Skin of body (tissue), 2 donors: ENCODE results near the gene DCBLD2. TPM values are rescaled to one million over a fixed set of nuclear protein-coding genes. Genes with fewer than 3 reads are reported as not detected.
A peak's percentile ranks its signal among the peaks of the same experiment; 100 is the strongest.

ENCODE experiments used
- DNase-seq: peaks from one replicate; lab custom pipeline; 2025; lab: John Stamatoyannopoulos, UW
- total RNA-seq: library from RNA; depleted of rRNA; stranded (reverse); fragments of >200 nt; gene quantifications from one replicate; pipeline ENCODE4 v1.2.3, GENCODE V29; 2014

Gene DCBLD2, protein sequence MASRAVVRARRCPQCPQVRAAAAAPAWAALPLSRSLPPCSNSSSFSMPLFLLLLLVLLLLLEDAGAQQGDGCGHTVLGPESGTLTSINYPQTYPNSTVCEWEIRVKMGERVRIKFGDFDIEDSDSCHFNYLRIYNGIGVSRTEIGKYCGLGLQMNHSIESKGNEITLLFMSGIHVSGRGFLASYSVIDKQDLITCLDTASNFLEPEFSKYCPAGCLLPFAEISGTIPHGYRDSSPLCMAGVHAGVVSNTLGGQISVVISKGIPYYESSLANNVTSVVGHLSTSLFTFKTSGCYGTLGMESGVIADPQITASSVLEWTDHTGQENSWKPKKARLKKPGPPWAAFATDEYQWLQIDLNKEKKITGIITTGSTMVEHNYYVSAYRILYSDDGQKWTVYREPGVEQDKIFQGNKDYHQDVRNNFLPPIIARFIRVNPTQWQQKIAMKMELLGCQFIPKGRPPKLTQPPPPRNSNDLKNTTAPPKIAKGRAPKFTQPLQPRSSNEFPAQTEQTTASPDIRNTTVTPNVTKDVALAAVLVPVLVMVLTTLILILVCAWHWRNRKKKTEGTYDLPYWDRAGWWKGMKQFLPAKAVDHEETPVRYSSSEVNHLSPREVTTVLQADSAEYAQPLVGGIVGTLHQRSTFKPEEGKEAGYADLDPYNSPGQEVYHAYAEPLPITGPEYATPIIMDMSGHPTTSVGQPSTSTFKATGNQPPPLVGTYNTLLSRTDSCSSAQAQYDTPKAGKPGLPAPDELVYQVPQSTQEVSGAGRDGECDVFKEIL
- 29.6 TPM for total RNA-seq

DNA sequence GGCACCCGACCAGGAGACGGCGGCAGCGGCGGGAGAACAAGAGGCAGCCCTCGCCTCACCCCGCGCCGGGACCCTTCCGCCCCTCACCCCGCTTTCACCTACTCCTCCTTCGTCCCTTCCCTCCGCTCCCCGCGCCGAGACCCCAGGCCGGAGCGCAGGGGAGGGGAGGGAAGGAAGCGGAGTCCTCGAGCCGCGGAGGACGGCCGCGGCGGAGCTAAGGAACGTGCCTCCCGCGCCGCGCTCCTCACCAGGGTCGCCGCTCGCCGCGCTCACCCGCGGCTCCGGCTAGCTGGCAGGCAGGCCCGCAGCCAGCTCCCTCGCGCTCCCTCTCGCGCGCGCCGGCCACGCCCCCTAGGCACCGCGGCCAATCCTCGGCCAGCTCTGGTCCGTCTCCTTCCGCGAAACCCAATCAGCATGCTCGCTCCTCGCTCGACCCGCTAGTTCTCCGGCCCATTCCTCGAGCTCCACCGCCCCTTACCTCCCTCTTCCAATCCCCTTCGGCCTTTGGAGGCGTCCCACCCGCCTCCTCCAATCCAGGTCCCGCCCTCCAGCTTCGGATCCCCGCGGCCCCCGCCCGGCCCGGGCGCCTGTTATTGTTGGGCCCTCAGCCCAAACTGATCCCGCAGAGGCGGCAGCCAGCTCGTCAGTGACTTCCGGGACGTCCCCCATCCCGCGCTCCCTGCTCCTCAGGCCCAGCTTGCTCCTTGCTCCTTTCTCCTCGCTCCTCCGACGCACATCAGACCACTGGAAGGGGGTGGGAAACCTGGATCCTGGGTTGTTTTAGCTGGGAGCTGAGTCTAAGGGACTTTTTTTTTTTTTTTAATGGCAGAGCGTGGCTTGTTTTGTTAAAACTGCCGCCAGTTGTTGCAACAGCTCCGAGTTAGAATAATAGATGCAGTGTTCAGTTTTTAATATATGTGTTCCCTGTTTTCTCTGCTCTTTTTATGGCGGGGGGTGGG, at the start of gene DCBLD2:
Gene DCBLD2, minus strand, starts transcription at position 304 of the 959 bp plus-strand sequence. CDS start 369 bp downstream, outside the sequence.
- peak; percentile 99 for DNase-seq

DNA sequence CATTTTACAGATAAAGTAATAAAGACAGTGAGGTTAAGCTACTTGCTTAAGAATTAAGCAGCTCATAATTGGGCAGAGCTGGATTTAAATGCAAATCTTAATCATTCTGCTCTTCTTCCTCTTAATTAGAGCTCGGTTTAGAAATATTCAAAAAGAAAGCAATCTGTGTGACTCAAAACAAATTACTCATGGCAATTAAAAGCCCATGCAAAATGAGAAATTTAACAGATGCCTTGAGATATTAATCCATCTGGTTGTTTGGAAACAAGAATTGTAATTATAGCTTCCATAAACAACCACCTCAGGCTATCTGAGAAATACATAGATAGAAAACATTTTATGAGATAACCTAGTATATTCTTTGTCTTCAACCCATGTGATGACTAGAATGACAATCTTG, 44.2 kb upstream of the DCBLD2 start:
- DNase-seq = no peak

DNA sequence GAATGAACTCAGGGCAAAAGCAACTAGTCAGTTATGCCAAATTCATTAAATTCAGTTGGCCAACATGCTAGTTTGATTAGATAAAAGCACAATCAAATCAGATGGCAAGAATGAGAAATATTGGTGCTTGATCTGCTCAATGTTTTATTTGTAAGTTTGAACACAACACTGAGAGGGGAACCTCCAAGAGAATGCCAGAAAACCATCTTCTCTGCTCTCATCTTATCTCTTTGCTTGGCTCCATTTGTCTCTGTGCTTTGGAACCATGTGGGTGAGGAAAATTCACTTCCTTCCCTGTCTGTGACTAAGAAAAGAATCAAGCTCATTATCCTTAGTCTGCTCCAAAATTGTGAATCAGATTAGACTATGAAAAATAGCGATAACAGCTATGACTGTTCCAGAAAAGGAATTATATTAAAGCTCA, 43.6 kb upstream of the DCBLD2 start:
- DNase-seq = peak; percentile 43

DNA sequence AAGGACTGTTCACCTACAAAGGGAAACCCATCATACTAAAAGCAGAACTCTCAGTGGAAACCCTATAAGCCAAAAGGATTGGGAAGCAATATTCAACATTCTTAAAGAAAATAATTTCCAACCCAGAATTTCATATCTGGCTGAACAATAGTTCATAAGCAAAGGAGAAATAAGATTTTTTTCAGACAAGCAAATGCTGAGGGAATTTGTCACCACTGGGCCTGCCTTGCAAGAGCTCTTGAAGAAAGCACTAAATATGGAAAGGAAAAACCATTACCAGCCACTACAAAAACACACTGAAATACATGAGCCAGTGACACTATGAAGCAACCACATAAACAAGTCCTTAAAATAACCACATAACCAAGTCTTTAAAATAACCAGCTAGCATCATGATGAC, 28.9 kb upstream of the DCBLD2 start:
- no peak for DNase-seq

DNA sequence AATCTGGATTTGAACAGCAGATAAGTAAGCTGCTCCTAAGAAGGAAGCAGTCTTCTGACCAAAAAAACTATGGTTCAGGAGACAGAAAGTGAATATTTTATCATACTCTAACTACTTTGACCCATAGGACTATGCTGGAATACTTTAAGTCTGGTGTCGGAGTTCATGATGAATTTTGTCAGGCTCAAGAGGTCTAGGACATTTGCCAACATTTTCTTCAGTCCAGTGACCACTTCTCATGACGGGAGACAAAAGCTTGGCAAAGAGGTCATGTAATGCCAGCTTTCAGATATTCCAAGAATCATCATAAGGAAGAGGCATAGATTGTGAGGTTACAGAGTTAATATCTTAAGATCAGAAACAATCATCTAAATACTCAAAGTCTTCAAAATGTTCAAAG, 20.5 kb upstream of the DCBLD2 start:
- no peak for DNase-seq

DNA sequence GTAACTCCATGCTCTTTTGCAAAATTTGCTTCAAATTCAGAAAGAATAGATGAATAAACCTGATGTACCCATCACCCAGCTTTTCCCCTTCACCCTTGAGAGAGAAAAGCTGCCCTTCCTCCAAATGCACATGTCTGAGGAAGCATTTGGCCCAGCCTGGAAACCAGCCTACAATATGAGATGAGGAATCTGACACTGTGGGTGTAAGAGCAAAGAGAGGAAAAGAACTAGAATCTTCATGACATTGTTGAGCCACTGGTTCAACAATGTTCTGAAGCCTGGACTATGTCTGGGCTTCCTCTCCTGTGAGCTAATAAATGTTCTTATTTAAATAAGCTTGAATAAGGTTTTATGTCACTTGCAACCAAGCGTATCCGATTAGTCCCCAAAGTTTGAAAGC, 18.7 kb upstream of the DCBLD2 start:
- no peak for DNase-seq

DNA sequence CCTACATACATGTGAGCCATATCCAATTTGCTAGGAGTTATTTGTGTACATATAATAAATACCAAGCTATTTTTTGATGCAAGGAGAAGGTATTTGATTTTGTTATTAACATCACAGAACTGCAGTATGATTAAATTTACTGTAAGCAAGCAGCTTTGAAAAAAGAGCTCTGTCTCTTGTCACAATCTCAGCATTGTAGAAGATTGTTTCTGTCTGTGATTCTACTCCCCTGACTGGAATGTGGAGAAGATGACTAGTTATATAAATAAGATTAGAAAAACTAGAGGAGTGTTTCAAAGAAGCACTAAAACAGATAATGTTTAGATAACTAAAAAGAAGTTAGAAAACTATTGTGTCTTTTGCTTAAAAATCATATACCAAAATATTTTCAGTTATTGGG, 17.1 kb upstream of the DCBLD2 start:
- DNase-seq = no peak

DNA sequence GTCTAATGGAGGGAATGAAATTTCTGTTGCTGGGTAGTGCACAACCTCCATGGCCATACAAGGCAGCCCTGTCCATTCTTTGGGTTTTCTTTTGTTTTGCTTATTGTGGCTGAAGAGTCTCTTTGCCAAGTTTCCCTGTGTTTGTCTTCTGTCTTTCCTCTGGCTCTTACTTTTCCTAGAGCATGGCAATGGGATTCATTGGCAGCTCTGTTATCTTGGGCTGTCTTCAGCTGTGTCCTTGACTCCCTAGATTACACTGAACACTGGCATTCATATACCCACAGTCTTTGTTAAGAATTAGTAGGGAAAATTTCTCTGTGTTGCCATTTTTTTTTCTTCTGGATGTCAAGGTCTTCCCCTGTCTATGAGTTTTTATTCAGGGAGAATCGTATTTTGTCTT, 16.1 kb upstream of the DCBLD2 start:
- no peak for DNase-seq

DNA sequence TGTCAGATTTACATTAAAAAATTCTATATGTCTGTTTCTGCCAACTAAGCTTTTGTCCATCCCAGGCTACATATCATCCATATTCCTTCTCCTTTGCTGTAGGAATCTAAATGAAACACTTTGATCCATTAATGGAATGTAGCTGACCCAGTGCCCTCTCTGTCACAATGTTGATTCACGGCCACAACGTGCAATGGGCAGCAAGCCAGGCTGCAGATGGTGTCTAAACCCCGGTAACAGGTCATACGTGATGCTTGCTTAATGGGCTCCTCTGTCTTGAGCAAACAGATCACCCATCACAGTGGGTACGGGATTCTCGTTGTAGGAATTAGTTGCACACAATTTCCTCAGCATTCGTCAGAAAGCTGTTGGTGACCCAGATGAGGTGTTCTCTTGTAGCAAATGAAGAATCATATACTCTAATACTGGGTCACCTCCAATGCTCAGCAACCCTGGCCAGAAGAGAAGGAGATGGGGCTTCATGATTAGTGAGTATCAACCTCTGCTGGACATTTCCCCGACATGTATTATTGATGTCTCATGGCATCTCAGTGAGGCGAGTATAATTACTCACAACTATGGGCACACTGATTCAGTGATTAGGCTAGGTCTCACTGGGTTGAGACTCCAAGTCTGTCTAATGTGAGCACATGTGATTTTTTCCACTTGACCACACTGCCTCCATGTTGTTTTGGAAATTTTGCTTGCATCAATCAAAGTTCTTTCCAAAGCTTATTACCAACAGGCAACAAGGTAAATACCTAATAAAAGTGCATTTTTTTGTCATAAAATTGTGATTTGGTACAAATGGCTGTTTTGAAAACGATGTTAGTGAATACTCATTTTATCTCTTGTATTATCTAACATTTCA, 12.9 kb upstream of the DCBLD2 start:
- DNase-seq = no peak

DNA sequence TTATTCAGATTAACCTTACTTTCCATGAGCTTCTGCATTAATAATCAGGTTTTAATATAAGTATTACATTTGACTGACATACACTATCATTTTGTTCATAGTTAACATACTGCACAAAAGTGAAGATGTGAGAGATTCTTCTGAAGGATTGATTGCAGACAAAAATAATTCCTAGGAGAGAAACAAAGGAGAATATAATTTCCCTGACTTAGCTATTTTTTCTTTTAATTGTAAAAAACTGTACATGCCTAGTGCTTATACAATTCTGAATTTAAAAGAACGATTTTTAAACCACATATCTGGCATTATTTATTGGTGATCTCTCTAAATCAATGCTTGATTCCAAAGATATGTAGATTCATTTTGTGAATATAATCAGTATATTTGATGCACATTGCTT, 11.0 kb upstream of the DCBLD2 start:
- DNase-seq = no peak

DNA sequence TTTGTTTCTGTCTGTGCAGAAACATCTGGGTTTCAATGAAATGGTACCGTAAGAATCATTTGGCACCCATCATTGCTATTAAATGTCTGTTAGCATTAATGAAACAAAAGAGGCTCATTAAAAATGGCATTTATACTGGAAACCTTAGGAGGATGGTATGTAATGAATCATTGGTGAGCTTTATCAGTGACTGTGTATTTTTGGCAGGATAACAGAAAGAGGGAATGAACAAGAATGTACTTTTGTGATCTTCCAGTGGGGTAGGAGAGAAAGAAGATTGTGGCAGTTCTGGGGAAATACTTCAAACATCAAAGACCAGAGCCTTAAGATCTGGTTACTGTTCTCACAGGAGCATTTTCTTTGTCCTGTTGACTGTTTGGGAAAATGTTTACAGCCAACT, 4.7 kb upstream of the DCBLD2 start:
- DNase-seq = no peak

DNA sequence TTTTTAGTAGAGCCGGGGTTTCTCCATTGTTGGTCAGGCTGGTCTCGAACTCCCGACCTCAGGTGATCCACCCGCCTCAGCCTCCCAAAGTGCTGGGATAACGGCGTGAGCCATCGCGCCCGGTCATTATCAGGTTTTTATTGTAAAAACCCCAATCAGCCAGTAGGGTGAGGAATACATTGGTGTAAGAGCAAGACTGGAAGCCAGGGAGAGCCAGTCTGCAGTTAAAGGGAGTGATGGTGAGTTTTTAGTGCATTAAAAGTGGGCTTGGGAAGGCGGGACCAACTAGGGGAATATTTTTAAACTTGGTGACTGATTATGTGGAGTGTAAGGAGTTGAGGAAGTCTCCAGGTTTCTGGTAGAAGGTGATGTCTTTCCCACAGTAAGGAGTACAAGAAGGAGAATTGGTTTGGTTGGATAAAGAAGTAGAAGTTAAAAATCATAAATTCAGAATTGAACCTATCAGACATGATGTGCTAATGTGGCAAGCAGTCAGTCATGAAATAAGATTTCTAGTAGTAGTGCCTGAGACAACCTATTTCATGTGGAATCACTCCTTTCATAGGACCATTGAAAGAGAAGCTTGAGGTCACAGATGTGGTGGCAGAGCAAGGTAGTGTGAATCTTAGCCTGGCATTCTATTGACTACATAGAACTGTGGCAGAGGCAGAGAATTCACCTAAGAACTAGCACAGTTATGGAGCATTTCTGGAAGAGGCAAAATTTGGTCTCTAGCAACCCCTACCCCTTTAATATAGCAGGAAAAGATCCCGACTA, 2.4 kb upstream of the DCBLD2 start:
- DNase-seq = no peak

DNA sequence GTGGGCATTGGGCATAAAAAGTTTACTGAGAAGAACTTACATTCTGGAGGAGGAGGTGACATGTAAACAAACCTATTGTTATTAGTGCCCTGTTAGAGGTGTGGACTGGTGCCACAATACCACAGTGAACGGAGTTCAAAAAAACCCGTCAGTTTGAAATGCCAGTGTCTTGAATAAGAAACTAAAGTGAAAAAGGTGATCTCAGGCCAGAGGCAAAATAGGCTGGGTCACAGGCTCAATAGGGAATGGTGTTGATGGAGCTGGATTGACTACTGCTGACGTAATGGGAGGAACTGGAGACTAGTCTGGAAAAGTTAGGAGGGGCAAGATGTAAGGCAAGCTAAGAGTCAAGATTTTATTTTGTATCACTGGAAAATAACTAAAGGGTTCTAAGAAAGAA, 1.6 kb upstream of the DCBLD2 start:
- no peak for DNase-seq

DNA sequence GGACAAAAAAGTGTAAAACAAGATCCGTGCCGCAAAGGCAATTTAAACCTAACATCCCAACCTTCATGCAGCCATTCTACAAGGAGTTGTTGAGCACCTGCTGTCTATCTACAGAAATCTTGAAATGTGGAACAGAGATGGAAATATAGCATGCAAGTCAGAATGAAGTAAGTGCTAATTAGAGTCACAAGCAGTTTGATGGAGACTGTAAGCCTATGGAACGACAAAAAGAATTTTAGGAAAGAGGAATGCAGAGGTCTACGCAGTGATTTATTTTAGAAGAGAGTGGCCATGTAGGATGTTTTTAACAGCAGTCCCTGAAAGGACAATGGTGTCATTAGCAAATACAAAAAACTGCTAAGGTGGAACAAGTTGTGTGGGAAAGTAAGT, 851 bp upstream of the DCBLD2 start:
- DNase-seq = no peak

DNA sequence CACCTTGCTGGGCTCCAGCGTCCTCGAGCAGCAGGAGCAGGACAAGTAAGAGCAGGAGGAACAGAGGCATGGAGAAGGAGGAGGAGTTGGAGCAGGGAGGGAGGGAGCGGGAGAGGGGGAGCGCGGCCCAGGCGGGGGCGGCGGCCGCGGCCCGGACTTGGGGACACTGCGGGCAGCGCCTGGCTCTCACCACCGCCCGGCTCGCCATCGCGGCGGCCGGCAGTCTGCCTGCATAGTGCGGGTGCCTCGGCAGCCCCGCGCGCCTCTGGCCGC, 440 bp downstream of the DCBLD2 start:
- no peak for DNase-seq

DNA sequence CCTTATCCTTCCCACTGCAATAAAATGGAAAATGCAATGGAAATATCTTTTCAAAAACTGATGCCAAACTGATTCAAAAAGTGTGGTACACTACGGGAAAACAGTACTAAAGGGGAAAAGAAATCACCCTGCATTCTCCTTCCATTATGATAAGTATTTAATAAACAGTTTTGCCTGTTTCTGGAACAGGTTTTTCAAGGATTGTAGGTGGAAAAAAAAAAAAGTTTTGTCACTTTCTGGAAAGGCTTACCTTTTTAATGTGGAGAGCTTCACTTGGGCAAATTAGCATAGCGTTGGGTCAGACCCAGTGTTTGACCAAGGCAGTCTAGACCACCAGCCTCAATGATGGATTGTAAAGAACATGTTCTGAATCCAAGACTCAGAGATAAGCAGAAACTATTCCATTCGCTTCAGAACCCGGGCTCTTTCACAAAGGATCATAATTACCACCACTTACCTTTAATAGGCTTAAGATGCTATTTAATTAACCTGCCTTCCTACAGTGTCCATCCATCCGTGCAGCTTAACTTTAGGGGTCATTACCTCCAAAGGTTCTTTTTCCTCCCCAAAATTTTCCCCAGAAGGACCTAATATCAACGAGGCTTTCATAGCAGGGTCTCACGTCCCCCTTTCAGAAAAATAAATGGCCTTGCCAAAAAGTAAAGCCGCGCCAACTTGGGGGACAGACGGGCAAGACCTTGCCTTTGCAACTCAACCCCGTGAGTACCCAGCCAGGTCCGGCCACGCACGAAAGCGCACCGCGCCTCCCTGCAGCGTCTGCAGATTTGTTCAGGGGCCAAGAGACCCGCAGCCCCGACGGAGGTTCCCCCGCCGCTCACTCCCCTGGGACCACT, 1.0 kb downstream of the DCBLD2 start:
- DNase-seq = peak; percentile 8

DNA sequence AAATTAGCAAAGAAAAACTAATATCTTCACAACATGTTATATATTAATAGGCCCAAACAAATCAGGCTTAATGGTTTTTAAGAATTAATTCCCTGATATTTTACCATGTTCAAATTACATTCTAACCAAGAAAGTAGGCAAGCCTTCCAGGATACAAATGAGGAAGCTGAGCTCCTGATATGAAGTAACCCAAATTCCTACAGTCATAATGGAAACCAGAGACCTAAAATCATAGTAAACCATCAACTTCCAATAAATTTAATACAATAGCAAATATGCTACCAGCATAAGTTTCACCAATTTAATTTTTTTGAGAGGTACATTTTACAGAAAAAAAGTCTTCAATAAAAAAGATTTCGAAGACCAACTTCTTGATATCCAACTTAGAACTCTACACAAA, 3.8 kb downstream of the DCBLD2 start:
- no peak for DNase-seq

DNA sequence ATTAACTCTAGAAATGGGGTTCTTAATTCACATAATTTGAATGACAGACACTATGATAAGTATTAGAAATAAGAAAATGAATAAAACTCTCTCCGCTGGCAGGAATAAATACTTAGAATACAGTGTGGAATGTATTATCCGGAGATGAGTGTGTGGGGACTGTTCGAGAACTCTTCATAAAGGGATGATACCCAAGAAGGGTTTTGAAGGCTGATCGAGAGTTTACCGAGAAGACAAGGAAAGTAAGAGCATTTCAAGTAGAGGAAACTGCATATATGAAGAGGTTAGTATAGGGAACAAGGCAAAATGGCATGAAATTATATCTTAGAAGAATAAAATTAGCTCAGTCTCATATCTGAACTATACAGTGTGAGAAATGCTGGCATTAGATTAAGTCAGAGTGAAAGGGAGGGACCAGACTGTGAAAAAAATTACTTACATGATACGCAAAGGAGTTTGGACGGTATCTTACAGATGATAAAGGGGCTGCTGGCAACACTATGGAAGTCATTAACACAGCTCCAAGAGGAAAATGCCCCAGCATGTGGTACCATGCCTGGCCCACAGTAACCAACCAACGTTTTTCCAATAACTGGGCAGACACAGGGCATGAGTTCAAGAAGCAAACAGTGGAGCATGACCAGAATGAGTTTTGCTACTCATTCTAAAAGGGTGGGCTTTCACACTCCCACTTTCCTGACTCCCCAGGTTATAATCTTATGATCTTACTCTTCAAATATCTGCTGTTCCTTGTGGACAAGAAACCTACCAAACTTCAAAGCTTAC, 6.5 kb downstream of the DCBLD2 start:
- no peak for DNase-seq
